HEK293 (cell line): Measurements from ENCODE around the gene CYBA.

Source experiments
- CTCF ChIP-seq: fragments of 450-650 bp; formaldehyde crosslinking; IDR thresholded peaks from 2 replicates; pipeline ENCODE4 v1.5.1; 2016; ENCODE audit warnings: missing biosample characterization, missing genetic modification characterization
- ELK4 ChIP-seq: IDR thresholded peaks from 2 replicates; pipeline ENCODE4 v1.6.1; 2011; ENCODE audit warnings: mild to moderate bottlenecking, low read depth, low read length, borderline replicate concordance
- GLIS1 ChIP-seq: fragments of 450-650 bp; formaldehyde crosslinking; IDR thresholded peaks from 2 replicates; pipeline ENCODE4 v1.5.1; 2016; ENCODE audit warnings: missing biosample characterization, missing genetic modification characterization
- GLIS2 ChIP-seq: fragments of 450-650 bp; formaldehyde crosslinking; IDR thresholded peaks from 2 replicates; pipeline ENCODE4 v1.5.1; 2016; ENCODE audit warnings: missing biosample characterization, missing genetic modification characterization
- KLF9 ChIP-seq: fragments of 450-650 bp; formaldehyde crosslinking; IDR thresholded peaks from 2 replicates; pipeline ENCODE4 v1.5.1; 2016; ENCODE audit warnings: missing biosample characterization, missing genetic modification characterization, low read depth
- SP7 ChIP-seq: fragments of 450-650 bp; formaldehyde crosslinking; IDR thresholded peaks from 2 replicates; pipeline ENCODE4 v1.5.1; 2016; ENCODE audit warnings: missing biosample characterization, missing genetic modification characterization
- ZBTB11 ChIP-seq: fragments of 450-650 bp; formaldehyde crosslinking; conservative IDR thresholded peaks from 2 replicates; pipeline ENCODE4 v1.5.1; 2016; ENCODE audit warnings: low read depth, missing biosample characterization, missing genetic modification characterization
- ZBTB17 ChIP-seq: fragments of 450-650 bp; formaldehyde crosslinking; IDR thresholded peaks from 2 replicates; pipeline ENCODE4 v1.5.1; 2016; ENCODE audit warnings: missing biosample characterization, missing genetic modification characterization
- ZBTB26 ChIP-seq: fragments of 450-650 bp; formaldehyde crosslinking; optimal IDR thresholded peaks from 2 replicates; pipeline ENCODE3; 2016; ENCODE audit warnings: missing biosample characterization, mild to moderate bottlenecking, missing genetic modification characterization
- ZFHX2 ChIP-seq: fragments of 450-650 bp; formaldehyde crosslinking; conservative IDR thresholded peaks from 2 replicates; pipeline ENCODE4 v1.5.1; 2016; ENCODE audit warnings: missing biosample characterization, missing genetic modification characterization
- ZNF140 ChIP-seq: fragments of 450-650 bp; formaldehyde crosslinking; IDR thresholded peaks from 2 replicates; pipeline ENCODE4 v1.5.1; 2016; ENCODE audit warnings: missing biosample characterization, missing genetic modification characterization
- ZNF148 ChIP-seq: fragments of 450-650 bp; formaldehyde crosslinking; IDR thresholded peaks from 2 replicates; pipeline ENCODE4 v1.5.0; 2017; ENCODE audit warnings: missing biosample characterization, missing genetic modification characterization, borderline replicate concordance
- ZNF19 ChIP-seq: fragments of 450-650 bp; formaldehyde crosslinking; IDR thresholded peaks from 2 replicates; pipeline ENCODE4; 2016; ENCODE audit warnings: missing biosample characterization, missing genetic modification characterization, low read depth
- ZNF211 ChIP-seq: fragments of 450-650 bp; formaldehyde crosslinking; IDR thresholded peaks from 2 replicates; pipeline ENCODE4 v1.5.1; 2016; ENCODE audit warnings: low read depth, missing biosample characterization, missing genetic modification characterization
- ZNF214 ChIP-seq: fragments of 450-650 bp; formaldehyde crosslinking; IDR thresholded peaks from 2 replicates; pipeline ENCODE4 v1.5.1; 2017; ENCODE audit warnings: missing biosample characterization, mild to moderate bottlenecking, missing genetic modification characterization, borderline replicate concordance
- ZNF223 ChIP-seq: fragments of 450-650 bp; formaldehyde crosslinking; IDR thresholded peaks from 2 replicates; pipeline ENCODE4 v1.5.1; 2016; ENCODE audit warnings: missing biosample characterization, missing genetic modification characterization
- ZNF248 ChIP-seq: fragments of 450-650 bp; formaldehyde crosslinking; IDR thresholded peaks from 2 replicates; pipeline ENCODE4 v1.5.1; 2017; ENCODE audit warnings: missing biosample characterization, missing genetic modification characterization
- ZNF266 ChIP-seq: fragments of 450-650 bp; formaldehyde crosslinking; IDR thresholded peaks from 2 replicates; pipeline ENCODE4 v1.5.1; 2016; ENCODE audit warnings: missing biosample characterization, missing genetic modification characterization, low read depth
- ZNF350 ChIP-seq: fragments of 450-650 bp; formaldehyde crosslinking; IDR thresholded peaks from 2 replicates; pipeline ENCODE4 v1.5.0; 2017; ENCODE audit warnings: missing biosample characterization, mild to moderate bottlenecking, missing genetic modification characterization
- ZNF558 ChIP-seq: fragments of 450-650 bp; formaldehyde crosslinking; IDR thresholded peaks from 2 replicates; pipeline ENCODE4 v1.5.1; 2016; ENCODE audit warnings: missing biosample characterization, missing genetic modification characterization
- ZNF600 ChIP-seq: fragments of 450-650 bp; formaldehyde crosslinking; IDR thresholded peaks from 2 replicates; pipeline ENCODE4 v1.5.1; 2016; ENCODE audit warnings: missing biosample characterization, missing genetic modification characterization
- ZNF670 ChIP-seq: fragments of 450-650 bp; formaldehyde crosslinking; IDR thresholded peaks from 2 replicates; pipeline ENCODE4 v1.5.1; 2016; ENCODE audit warnings: missing biosample characterization, missing genetic modification characterization, low read depth
- ZNF704 ChIP-seq: fragments of 450-650 bp; formaldehyde crosslinking; IDR thresholded peaks from 2 replicates; pipeline ENCODE4 v1.5.1; 2016; ENCODE audit warnings: missing biosample characterization, missing genetic modification characterization
- ZNF76 ChIP-seq: fragments of 450-650 bp; formaldehyde crosslinking; IDR thresholded peaks from 2 replicates; pipeline ENCODE4; 2016; ENCODE audit warnings: low read depth, missing biosample characterization, missing genetic modification characterization, borderline replicate concordance
- ZSCAN30 ChIP-seq: fragments of 450-650 bp; IDR thresholded peaks from 2 replicates; pipeline ENCODE4 v1.5.1; 2018; ENCODE audit warnings: missing biosample characterization, mild to moderate bottlenecking, missing genetic modification characterization, moderate library complexity
- ZSCAN5A ChIP-seq: fragments of 450-650 bp; formaldehyde crosslinking; IDR thresholded peaks from 2 replicates; pipeline ENCODE4 v1.5.1; 2016; ENCODE audit warnings: missing biosample characterization, missing genetic modification characterization
- ZXDB ChIP-seq: fragments of 450-650 bp; formaldehyde crosslinking; IDR thresholded peaks from 2 replicates; pipeline ENCODE4 v1.5.1; 2016; ENCODE audit warnings: missing biosample characterization, missing genetic modification characterization

Gene CYBA

GRCh38 chr16:88686439-88687253, 35.8 kb upstream of the CYBA start, which contains the start of gene SNAI3 (continued):
- TF ChIP-seq ZBTB11 (tag by site-specific recombination) (no peak), ZNF704 (tag by site-specific recombination) (no peak), ZSCAN30 (tag by site-specific recombination) (0 out of 2 replicates have a peak, but pooled peaks have one; percentile 27), ZNF148 (tag by site-specific recombination) (no peak), ZBTB26 (tag by site-specific recombination) (peak; percentile 87), ZNF670 (tag by site-specific recombination) (no peak), GLIS2 (tag by site-specific recombination) (peak; percentile 1; the same call in 1 of the 2 replicates), CTCF (no peak), ZNF211 (tag by site-specific recombination) (no peak), ZNF76 (no peak), SP7 (peak; percentile 37), ZNF214 (tag by site-specific recombination) (no peak), ZNF248 (no peak), GLIS1 (tag by site-specific recombination) (no peak), ZNF600 (tag by site-specific recombination) (0 out of 2 replicates have a peak, but pooled peaks have one; percentile 11), ZNF350 (tag by site-specific recombination) (no peak), ZNF19 (tag by site-specific recombination) (no peak), ZNF266 (tag by site-specific recombination) (no peak), ZFHX2 (tag by site-specific recombination) (peak; percentile 92), ZNF223 (tag by site-specific recombination) (no peak), ZXDB (tag by site-specific recombination) (no peak), KLF9 (tag by site-specific recombination) (peak; percentile 75), ELK4 (no peak), ZSCAN5A (tag by site-specific recombination) (no peak), ZNF558 (no peak), ZNF140 (tag by site-specific recombination) (no peak), ZBTB17 (tag by site-specific recombination) (peak; percentile 61)
